Kidney (tissue), 14 donors: ENCODE results near the gene ADAMTS15. TPM values are rescaled to one million over a fixed set of nuclear protein-coding genes. Genes with fewer than 3 reads are reported as not detected.

ENCODE experiments used
- DNase-seq, 5 donors: peaks; one replicate each; pipeline ENCODE4 v3.0.0-alpha.2; 2013 to 2020
- FAIRE-seq: peaks from 2 replicates; lab custom pipeline; 2012; peaks lifted over from hg19 to GRCh38; lab: Jason Lieb, UNC
- H3K27ac ChIP-seq, 2 donors: one replicate each; pipeline ENCODE4 v1.7.0; 2013; ENCODE audit warnings: low read depth in 2 of 2, low read length in 2 of 2, inconsistent platforms in 1 of 2
- H3K27me3 ChIP-seq: one replicate; pipeline ENCODE4 v1.7.1; 2013; ENCODE audit warnings: low read length, inconsistent platforms; ENCODE audit not compliant: control insufficient read depth, insufficient read depth
- H3K36me3 ChIP-seq, 3 donors: one replicate each; pipeline versions ENCODE4 v1.7.0 to v1.7.1; 2013; ENCODE audit warnings: low read length in 3 of 3, control low read depth in 1 of 3, inconsistent platforms in 1 of 3; ENCODE audit not compliant: insufficient read depth in 3 of 3, control insufficient read depth in 2 of 3
- H3K4me1 ChIP-seq, 3 donors: one replicate each; pipeline versions ENCODE4 v1.7.0 to v1.7.1; 2013; ENCODE audit warnings: low read length in 3 of 3, inconsistent platforms in 1 of 3, low read depth in 1 of 3; ENCODE audit not compliant: control insufficient read depth in 2 of 3, insufficient read depth in 2 of 3
- H3K4me3 ChIP-seq, 3 donors: one replicate each; pipeline versions ENCODE4 v1.7.0 to v1.8.1; 2013; ENCODE audit warnings: low read length in 3 of 3, control low read depth in 1 of 3, inconsistent platforms in 1 of 3
- H3K9ac ChIP-seq, 3 donors: one replicate each; pipeline versions ENCODE4 v1.7.0 to v1.7.1; 2013; ENCODE audit warnings: low read length in 3 of 3, control low read depth in 1 of 3, inconsistent platforms in 1 of 3
- H3K9me3 ChIP-seq, 3 donors: one replicate each; pipeline versions ENCODE4 v1.7.0 to v1.7.1; 2013; ENCODE audit warnings: low read length in 3 of 3, control low read depth in 1 of 3, inconsistent platforms in 1 of 3; ENCODE audit not compliant: control insufficient read depth in 2 of 3, insufficient read depth in 1 of 3
- intact Hi-C: fragments of 100-400 bp; cut with DNase I; formaldehyde crosslinking; loops from one replicate; pipeline ENCODE4 v1.11.1; 2022
- polyA plus RNA-seq: library from polyadenylated mRNA; stranded (reverse); fragments of 350-450 nt; fragmentation: Illumina TruSeq; extraction: RNeasy Lipid Tissue Mini Kit (QIAGEN cat#74804); gene quantifications from one replicate; pipeline ENCODE4 v1.2.3, GENCODE V29; 2014; ENCODE audit warnings: low read depth, low replicate concordance; ENCODE audit not compliant: insufficient read depth
- total RNA-seq: library from RNA; stranded (reverse); fragmentation: NEBNext Ultra II Directional; extraction: Animal tissue kit (Norgen Biotek cat#: 25700); gene quantifications from one replicate; pipeline ENCODE4 v1.2.1, GENCODE V29; 2021
- TF ChIP-seq, protein P1 (sequence below): IDR thresholded peaks from 3 replicates; pipeline ENCODE4 v1.5.1; 2012; ENCODE audit warnings: mild to moderate bottlenecking, moderate library complexity, borderline replicate concordance; ENCODE audit not compliant: insufficient read depth; ENCODE audit errors: extremely low read depth
- donor health status: control.
- donor health status: control.
- donor health status: control.
- donor health status: control.
- donor health status: control.
- donor health status: DM: yes; HTN: yes; CAD: no.
- donor health status: Normal renal cell carcinoma (clear cell type).

ADAMTS15 gene
- total and polyA plus RNA-seq, 2 donors from 2014 or later = 3.6 to 6.2 TPM

DNA sequence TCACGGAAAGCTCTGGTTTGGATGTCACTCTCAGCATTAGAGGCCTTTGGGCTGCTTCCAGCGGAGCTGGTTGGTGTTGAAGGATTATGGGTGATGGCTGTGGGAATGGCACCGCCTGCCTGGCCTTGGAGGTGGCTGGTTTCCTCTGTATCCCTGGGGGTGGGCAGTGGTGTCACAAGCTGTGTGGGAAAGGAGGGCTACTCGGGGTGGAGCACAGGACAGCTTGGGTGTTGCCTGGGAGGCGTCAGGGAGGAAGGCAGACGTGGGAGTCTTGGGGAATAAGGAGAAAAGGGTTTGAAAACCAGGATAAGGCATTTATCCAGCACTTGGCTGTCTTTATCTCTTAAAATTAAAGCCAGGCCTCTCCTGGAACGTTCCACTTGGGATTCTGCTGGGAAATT, 71.8 kb downstream of the ADAMTS15 start:
- intact Hi-C loops = no loop called here
- no peak for DNase-seq
- peaks cover 0 to 4% (median 0%) of the 10 kb centered on the region in 3 donors for H3K4me1 ChIP-seq
- no peak overlapping the region for H3K9ac ChIP-seq
- no peak for FAIRE-seq
- no peak overlapping the region for H3K4me3 ChIP-seq
- no peaks in the 10 kb centered on the region for H3K27me3 ChIP-seq
- H3K36me3 ChIP-seq = no peaks in the 10 kb centered on the region
- no peak overlapping the region for H3K27ac ChIP-seq
- TF ChIP-seq, protein P1, sequence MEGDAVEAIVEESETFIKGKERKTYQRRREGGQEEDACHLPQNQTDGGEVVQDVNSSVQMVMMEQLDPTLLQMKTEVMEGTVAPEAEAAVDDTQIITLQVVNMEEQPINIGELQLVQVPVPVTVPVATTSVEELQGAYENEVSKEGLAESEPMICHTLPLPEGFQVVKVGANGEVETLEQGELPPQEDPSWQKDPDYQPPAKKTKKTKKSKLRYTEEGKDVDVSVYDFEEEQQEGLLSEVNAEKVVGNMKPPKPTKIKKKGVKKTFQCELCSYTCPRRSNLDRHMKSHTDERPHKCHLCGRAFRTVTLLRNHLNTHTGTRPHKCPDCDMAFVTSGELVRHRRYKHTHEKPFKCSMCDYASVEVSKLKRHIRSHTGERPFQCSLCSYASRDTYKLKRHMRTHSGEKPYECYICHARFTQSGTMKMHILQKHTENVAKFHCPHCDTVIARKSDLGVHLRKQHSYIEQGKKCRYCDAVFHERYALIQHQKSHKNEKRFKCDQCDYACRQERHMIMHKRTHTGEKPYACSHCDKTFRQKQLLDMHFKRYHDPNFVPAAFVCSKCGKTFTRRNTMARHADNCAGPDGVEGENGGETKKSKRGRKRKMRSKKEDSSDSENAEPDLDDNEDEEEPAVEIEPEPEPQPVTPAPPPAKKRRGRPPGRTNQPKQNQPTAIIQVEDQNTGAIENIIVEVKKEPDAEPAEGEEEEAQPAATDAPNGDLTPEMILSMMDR = no peak
- no peaks in the 10 kb centered on the region for H3K9me3 ChIP-seq

DNA sequence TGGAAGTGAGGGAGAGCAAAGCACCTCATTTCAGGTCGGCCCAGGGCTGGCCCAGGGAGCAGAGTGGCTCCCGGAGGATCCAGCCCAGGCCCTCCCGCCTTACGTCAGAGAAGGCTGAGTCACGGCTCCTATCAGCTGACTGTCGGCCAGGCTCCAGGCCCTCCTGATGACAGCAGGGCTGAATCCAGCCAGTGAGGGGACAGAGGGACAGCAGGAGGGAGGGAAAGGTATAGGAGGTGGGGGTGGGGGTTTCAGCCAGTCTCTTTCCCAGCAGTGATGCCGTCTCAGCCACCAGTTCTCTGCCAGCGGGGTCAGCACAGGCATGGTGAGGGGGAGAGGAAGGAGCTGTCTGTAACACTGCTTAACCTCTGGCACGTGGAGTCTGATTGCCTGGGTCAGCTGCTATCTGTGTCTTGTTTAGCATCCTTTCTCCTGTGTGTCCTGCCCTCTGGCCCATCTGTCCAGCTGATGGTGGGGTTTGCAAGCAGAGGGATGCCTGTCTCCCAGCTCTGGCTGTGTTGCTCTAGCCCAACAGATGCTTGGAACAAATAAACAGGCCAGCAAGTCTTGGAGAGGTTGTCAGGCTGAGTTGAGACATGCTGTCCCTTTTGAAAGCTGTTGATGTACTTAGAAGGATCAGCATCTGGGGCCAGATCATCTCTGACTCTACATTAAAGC, 74.0 kb downstream of the ADAMTS15 start:
- H3K9me3 ChIP-seq = no peaks in the 10 kb centered on the region
- TF ChIP-seq, protein P1 = no peak
- H3K27me3 ChIP-seq = no peaks in the 10 kb centered on the region
- H3K4me1 ChIP-seq = peaks cover 0 to 4% (median 0%) of the 10 kb centered on the region in 3 donors
- no peak overlapping the region for H3K9ac ChIP-seq
- no peak overlapping the region for H3K4me3 ChIP-seq
- H3K36me3 ChIP-seq = no peaks in the 10 kb centered on the region
- intact Hi-C loops = no loop called here
- peak overlapping the region; percentile 23 to 78 for H3K27ac ChIP-seq
- peak; percentile 76 to 96 (median 86) for DNase-seq
- FAIRE-seq = no peak

DNA sequence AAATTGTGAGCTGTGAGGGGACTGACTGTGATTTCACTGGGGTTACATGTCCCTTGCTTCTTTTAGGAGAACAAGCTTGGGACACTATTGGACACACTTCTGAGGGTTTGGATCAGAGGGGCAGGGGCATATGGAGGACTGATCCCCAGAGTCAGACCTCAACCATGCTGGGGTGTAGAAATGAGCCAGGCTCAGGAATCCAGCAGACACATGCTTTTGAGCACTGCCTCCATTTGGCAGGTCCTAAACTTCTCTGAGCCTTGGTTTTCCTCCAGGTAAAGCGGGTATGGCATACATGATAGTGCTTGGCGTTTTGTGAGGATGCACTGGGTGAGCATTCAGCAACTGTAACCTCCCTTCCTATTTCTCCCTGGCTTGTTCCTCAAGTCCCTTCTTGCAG, 74.7 kb downstream of the ADAMTS15 start:
- Histone ChIP-seq H3K36me3 (no peaks in the 10 kb centered on the region), H3K9me3 (no peaks in the 10 kb centered on the region), H3K4me1 (peaks cover 3 to 4% (median 4%) of the 10 kb centered on the region in 3 donors), H3K9ac (no peak overlapping the region), H3K4me3 (no peak overlapping the region), H3K27me3 (no peaks in the 10 kb centered on the region), H3K27ac (peak overlapping the region in 1 of 2 donors; percentile 23)
- TF ChIP-seq, protein P1 = no peak
- FAIRE-seq (no peak), DNase-seq (no peak)
- intact Hi-C loops = no loop called here
